GM18520 (cell line): Measurements from ENCODE around the gene MSTN.

Experiments used
- ATAC-seq: cut with Tn5 transposase; IDR thresholded peaks from one replicate; pipeline ENCODE4 v1.9.1; 2021; ENCODE audit not compliant: unreplicated experiment

MSTN gene

GRCh38 chr2:190062601-190063000 lies at the start of gene MSTN:
MSTN (minus strand) TSS chr2:190062729; CDS start chr2:190062596, 133 bp downstream.
- ATAC-seq = no peak

GRCh38 chr2:190111166-190111565 lies 48.6 kb upstream of the MSTN start:
- no peak for ATAC-seq

- ATAC-seq = no peak
Observed at GRCh38 chr2:190110699-190111098, 48.2 kb upstream of the MSTN start.

GRCh38 chr2:190110131-190110530 lies 47.6 kb upstream of the MSTN start:
- ATAC-seq = no peak

- ATAC-seq = no peak
Observed at GRCh38 chr2:190107409-190107808, 44.9 kb upstream of the MSTN start.

GRCh38 chr2:190106783-190107182 lies 44.3 kb upstream of the MSTN start:
- no peak for ATAC-seq

GRCh38 chr2:190105554-190105953 lies 43.0 kb upstream of the MSTN start:
- no peak for ATAC-seq

GRCh38 chr2:190103144-190103543 lies 40.6 kb upstream of the MSTN start:
- ATAC-seq = no peak

GRCh38 chr2:190099890-190100697 lies 37.6 kb upstream of the MSTN start:
- ATAC-seq = no peak

GRCh38 chr2:190098851-190099250 lies 36.3 kb upstream of the MSTN start:
- no peak for ATAC-seq

GRCh38 chr2:190097115-190097514 lies 34.6 kb upstream of the MSTN start:
- ATAC-seq = no peak

- ATAC-seq = no peak
Observed at GRCh38 chr2:190094316-190094871, 31.9 kb upstream of the MSTN start.

GRCh38 chr2:190093793-190094192 lies 31.3 kb upstream of the MSTN start:
- no peak for ATAC-seq

- no peak for ATAC-seq
Observed at GRCh38 chr2:190090148-190090547, 27.6 kb upstream of the MSTN start.

- no peak for ATAC-seq
Observed at GRCh38 chr2:190088917-190089316, 26.4 kb upstream of the MSTN start.

GRCh38 chr2:190084704-190085103 lies 22.2 kb upstream of the MSTN start:
- no peak for ATAC-seq

GRCh38 chr2:190082118-190082517 lies 19.6 kb upstream of the MSTN start:
- no peak for ATAC-seq

GRCh38 chr2:190080527-190081049 lies 18.1 kb upstream of the MSTN start:
- no peak for ATAC-seq

GRCh38 chr2:190079160-190079559 lies 16.6 kb upstream of the MSTN start:
- no peak for ATAC-seq

GRCh38 chr2:190075623-190076022 lies 13.1 kb upstream of the MSTN start:
- no peak for ATAC-seq

GRCh38 chr2:190069936-190070696 lies 7.6 kb upstream of the MSTN start:
- ATAC-seq = no peak

GRCh38 chr2:190068764-190069163 lies 6.2 kb upstream of the MSTN start:
- ATAC-seq = no peak
